ENCODE results near the gene AP3S2.
"Not testable (repeated sequence)": the region's sequence is repeated elsewhere in the genome, so short reads cannot be mapped to it uniquely, and the experiment has no call there.

Gene AP3S2

DNA sequence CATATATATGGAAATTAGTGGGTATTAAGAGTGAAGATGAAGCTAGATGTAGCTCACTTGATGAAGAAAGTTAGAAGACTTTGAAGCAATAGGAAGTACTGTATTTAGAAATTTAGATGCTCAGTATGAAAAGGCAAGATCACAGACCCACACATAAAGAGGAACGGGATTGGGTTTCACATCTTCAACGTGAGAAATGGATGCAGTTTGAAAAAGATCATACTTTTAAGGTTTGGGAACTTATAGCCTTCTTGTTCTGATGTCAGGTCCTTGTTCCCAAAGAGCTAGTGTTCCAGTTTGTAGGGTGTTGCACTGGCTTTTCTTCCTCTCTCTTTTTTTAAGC, 16.7 kb downstream of the AP3S2 start:
- no peak for TF ChIP-seq Cebpa-rat (IDR thresholded peaks at IDR 0.05)
- no peaks in the 10 kb centered on the region for H3K9me3 ChIP-seq (replicated peaks in 1 of 11)

GRCh38 chr15:89876396-89877082, 17.3 kb downstream of the AP3S2 start:
- Histone ChIP-seq H3K4me2 (peak overlapping the region in 3 of 11 experiments; percentile 33 to 62 (median 51); a peak in 6 of 22 replicates), H3K36me3 (peaks cover 12 to 78% (median 48%) of the 10 kb centered on the region in 11 experiments; a peak in 21 of 22 replicates), H3K27me3 (no peaks in the 10 kb centered on the region), H3K27ac (peak overlapping the region in 4 of 11 experiments; percentile 19 to 40 (median 20); a peak in 1 of 22 replicates), H3K4me3 (no peak overlapping the region), H3K9ac (0 out of 22 replicates have a peak overlapping the region, but pooled peaks of 1 of the 11 experiments have one; percentile 7), H3K9me3 (replicated peaks in 1 of 11) (no peaks in the 10 kb centered on the region), H4K20me1 (0 out of 22 replicates have a peak, but pooled peaks cover 0 to 4% (median 0%) of the 10 kb centered on the region in 11 experiments), H3K4me1 (peaks cover 0 to 31% (median 5%) of the 10 kb centered on the region in 10 experiments; a peak in 10 of 20 replicates)
- no peak for TF ChIP-seq Cebpa-rat (IDR thresholded peaks at IDR 0.05)

More for the DNA sequence above, 16.7 kb downstream of the AP3S2 start:
- Histone ChIP-seq H3K9ac (0 out of 22 replicates have a peak overlapping the region, but pooled peaks of 1 of the 11 experiments have one; percentile 7), H3K4me1 (peaks cover 0 to 31% (median 5%) of the 10 kb centered on the region in 10 experiments; a peak in 10 of 20 replicates), H3K27me3 (no peaks in the 10 kb centered on the region), H3K36me3 (peaks cover 12 to 78% (median 45%) of the 10 kb centered on the region in 11 experiments; a peak in 21 of 22 replicates), H3K27ac (peak overlapping the region in 1 of 11 experiments; percentile 40; a peak in 1 of 22 replicates), H4K20me1 (0 out of 22 replicates have a peak, but pooled peaks cover 0 to 4% (median 0%) of the 10 kb centered on the region in 11 experiments), H3K4me3 (no peak overlapping the region), H3K4me2 (peak overlapping the region in 3 of 11 experiments; percentile 33 to 62 (median 51); a peak in 6 of 22 replicates)

DNA sequence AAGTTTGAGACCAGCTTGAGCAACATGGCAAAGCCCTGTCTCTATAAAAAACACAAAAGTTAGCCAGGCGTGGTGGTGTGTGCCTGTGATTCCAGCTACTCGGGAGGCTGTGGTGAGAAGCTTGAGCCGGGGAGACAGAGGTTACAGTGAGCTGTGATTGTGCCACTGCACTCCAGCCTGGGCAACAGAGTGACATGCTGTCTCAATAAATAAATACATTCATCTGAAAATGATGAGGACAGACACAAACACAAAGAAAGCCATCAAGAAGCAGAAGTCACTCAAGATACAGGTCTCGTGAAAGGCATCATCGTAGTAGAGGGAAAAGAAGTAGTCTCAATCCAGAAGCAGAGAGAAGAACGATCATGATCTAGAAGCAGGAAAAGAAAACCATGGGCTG, 18.1 kb downstream of the AP3S2 start:
- H3K36me3 ChIP-seq, result peaks cover 12 to 78% (median 52%) of the 10 kb centered on the region in 11 experiments; a peak in 20 of 22 replicates
- no peaks in the 10 kb centered on the region for H3K9me3 ChIP-seq (replicated peaks in 1 of 11)
- 0 out of 22 replicates have a peak, but pooled peaks cover 0 to 4% (median 0%) of the 10 kb centered on the region in 11 experiments for H4K20me1 ChIP-seq
- H3K4me1 ChIP-seq, result peaks cover 0 to 31% (median 5%) of the 10 kb centered on the region in 10 experiments; a peak in 10 of 20 replicates
- peak overlapping the region in 2 of 11 experiments; percentile 19 to 21; a peak in 1 of 22 replicates for H3K27ac ChIP-seq
- peak overlapping the region in 3 of 11 experiments; percentile 33 to 62 (median 51); a peak in 4 of 22 replicates for H3K4me2 ChIP-seq
- no peak for TF ChIP-seq Cebpa-rat (IDR thresholded peaks at IDR 0.05)
- H3K4me3 ChIP-seq, result no peak overlapping the region
- no peaks in the 10 kb centered on the region for H3K27me3 ChIP-seq
- 0 out of 22 replicates have a peak overlapping the region, but pooled peaks of 1 of the 11 experiments have one; percentile 4 for H3K9ac ChIP-seq

DNA sequence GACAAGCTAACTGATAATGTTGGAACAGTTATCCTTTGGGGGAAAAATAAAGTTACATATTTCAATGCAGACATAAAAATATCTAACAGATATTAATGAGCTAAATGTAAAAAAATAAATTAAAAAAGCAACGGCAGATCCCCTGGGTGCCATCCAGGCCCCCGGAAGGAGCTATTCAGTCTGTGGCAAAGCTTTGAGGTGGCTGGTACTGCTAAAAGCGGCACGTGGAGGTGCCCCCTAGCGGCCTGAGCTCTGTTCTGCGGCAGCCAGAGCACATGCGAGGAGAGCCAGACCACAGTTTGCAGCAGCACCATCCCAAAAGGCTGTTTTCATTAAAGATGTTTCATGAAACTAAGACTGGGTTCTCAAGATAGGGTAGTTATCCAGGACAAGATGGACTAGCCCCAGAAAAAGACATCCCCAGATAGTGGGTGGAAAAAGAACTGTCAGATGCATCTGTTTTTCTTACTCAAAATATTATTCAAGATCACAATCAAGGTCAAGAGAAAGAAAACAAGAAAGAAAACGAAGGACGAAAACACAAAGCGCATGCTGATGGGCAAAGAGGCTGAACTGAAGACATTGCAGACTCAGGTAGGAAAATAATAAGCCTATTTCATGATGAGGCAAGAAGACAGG, 18.7 kb downstream of the AP3S2 start:
- H3K9ac ChIP-seq, result no peak overlapping the region

DNA sequence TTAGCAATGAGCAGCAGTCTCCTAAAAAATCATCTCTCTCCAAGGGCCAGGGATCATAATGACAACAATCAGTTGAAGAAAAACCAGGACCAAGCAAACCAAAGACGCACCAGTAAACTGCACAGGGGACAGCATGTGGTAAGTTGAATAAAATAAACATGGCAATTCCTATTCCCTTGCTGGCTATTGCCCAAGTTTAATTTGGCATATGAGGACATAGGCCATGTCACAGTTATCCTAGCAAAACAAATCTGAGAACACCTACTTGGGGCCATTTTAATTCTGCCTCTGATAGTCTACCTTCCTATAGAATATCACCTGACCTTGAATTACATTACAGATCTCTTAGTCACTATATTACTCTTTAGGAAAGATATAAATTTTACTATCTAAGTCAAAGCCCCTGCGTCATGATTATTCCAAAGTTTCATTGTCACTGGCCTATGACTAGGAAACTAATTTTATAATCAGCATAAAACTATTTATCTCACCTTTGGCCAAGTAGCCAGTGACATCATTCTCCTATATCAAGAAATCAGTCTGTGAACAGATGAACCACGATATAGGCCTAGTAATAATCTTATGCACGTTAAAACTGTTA, 23.0 kb downstream of the AP3S2 start:
- Histone ChIP-seq H3K9me3 (replicated peaks in 1 of 11) (peaks cover 0 to 10% (median 0%) of the 10 kb centered on the region in 11 experiments; a peak in 5 of 22 replicates), H3K4me3 (no peak overlapping the region), H3K9ac (no peak overlapping the region), H4K20me1 (0 out of 22 replicates have a peak, but pooled peaks cover 0 to 3% (median 0%) of the 10 kb centered on the region in 11 experiments), H3K36me3 (peaks cover 17 to 62% (median 36%) of the 10 kb centered on the region in 11 experiments; a peak in 21 of 22 replicates), H3K27me3 (no peaks in the 10 kb centered on the region), H3K27ac (no peak overlapping the region), H3K4me1 (peaks cover 0 to 20% (median 0%) of the 10 kb centered on the region in 10 experiments; a peak in 4 of 20 replicates), H3K4me2 (no peak overlapping the region)
- TF ChIP-seq Cebpa-rat (IDR thresholded peaks at IDR 0.05), result no peak

More for the DNA sequence above, 18.7 kb downstream of the AP3S2 start:
- no peak overlapping the region for H3K27ac ChIP-seq
- 0 out of 22 replicates have a peak, but pooled peaks cover 0 to 4% (median 0%) of the 10 kb centered on the region in 11 experiments for H4K20me1 ChIP-seq
- peaks cover 0 to 38% (median 5%) of the 10 kb centered on the region in 10 experiments; a peak in 10 of 20 replicates for H3K4me1 ChIP-seq
- no peak overlapping the region for H3K4me3 ChIP-seq
- no peaks in the 10 kb centered on the region for H3K27me3 ChIP-seq
- H3K36me3 ChIP-seq, result peaks cover 19 to 78% (median 58%) of the 10 kb centered on the region in 11 experiments; a peak in 21 of 22 replicates
- no peak overlapping the region for H3K4me2 ChIP-seq
- TF ChIP-seq Cebpa-rat (IDR thresholded peaks at IDR 0.05), result no peak
- 0 out of 22 replicates have a peak, but pooled peaks cover 0 to 2% (median 0%) of the 10 kb centered on the region in 11 experiments for H3K9me3 ChIP-seq (replicated peaks in 1 of 11)

GRCh38 chr15:89870006-89870405, 23.8 kb downstream of the AP3S2 start:
- no peak for TF ChIP-seq Cebpa-rat (IDR thresholded peaks at IDR 0.05)
- H3K4me2 ChIP-seq, result no peak overlapping the region
- H3K9me3 ChIP-seq (replicated peaks in 1 of 11), result peaks cover 0 to 10% (median 0%) of the 10 kb centered on the region in 11 experiments; a peak in 5 of 22 replicates
- H3K9ac ChIP-seq, result no peak overlapping the region
- H3K4me1 ChIP-seq, result peaks cover 0 to 12% (median 0%) of the 10 kb centered on the region in 10 experiments; a peak in 2 of 20 replicates
- H3K4me3 ChIP-seq, result no peak overlapping the region
- no peak overlapping the region for H3K27ac ChIP-seq
- H4K20me1 ChIP-seq, result peaks cover 0 to 3% (median 0%) of the 10 kb centered on the region in 11 experiments; a peak in 1 of 22 replicates
- H3K27me3 ChIP-seq, result no peaks in the 10 kb centered on the region
- peaks cover 17 to 66% (median 38%) of the 10 kb centered on the region in 11 experiments; a peak in 21 of 22 replicates for H3K36me3 ChIP-seq

GRCh38 chr15:89869490-89869889, 24.3 kb downstream of the AP3S2 start:
- H3K27me3 ChIP-seq; H3K4me3 ChIP-seq; H3K27ac ChIP-seq; H4K20me1 ChIP-seq; H3K9ac ChIP-seq; H3K4me2 ChIP-seq; H3K9me3 ChIP-seq (replicated peaks in 1 of 11): not testable (repeated sequence)
- peaks cover 17 to 71% (median 42%) of the 10 kb centered on the region in 11 experiments; a peak in 21 of 22 replicates for H3K36me3 ChIP-seq
- peaks cover 0 to 17% (median 0%) of the 10 kb centered on the region in 10 experiments; a peak in 5 of 20 replicates for H3K4me1 ChIP-seq
